Pancreas (tissue), 10 donors: ENCODE measurements around the gene MYO15A. TPM values are rescaled to one million over a fixed set of nuclear protein-coding genes. Genes with fewer than 3 reads are reported as not detected.
A peak's percentile ranks its signal among the peaks of the same experiment; 100 is the strongest.
"Not testable (repeated sequence)": the region's sequence is repeated elsewhere in the genome, so short reads cannot be mapped to it uniquely, and the experiment has no call there.

Source experiments
- ATAC-seq, 4 donors: fragments of 200-7000 bp; cut with Tn5 transposase; one replicate each; pipeline versions ENCODE4 v1.8.0 to v1.9.1; 2020; ENCODE audit warnings: mild to moderate bottlenecking in 4 of 4, moderate library complexity in 4 of 4
- DNase-seq, 6 donors: peaks; one replicate each; pipeline ENCODE4 v3.0.0-alpha.2; 2020
- FAIRE-seq: peaks from 2 replicates; lab custom pipeline; 2012; peaks lifted over from hg19 to GRCh38; lab: Jason Lieb, UNC
- H3K27ac ChIP-seq, 4 donors: fragments of 200-600 bp; sonication (generic); 1 replicate in 3 of 4; 2 replicates in 1 of 4; pipeline versions ENCODE4 v1.5.0 to v1.8.0; 2020
- H3K27me3 ChIP-seq, 4 donors: fragments of 200-600 bp; one replicate each; pipeline ENCODE4 v1.8.0; 2021
- H3K36me3 ChIP-seq, 3 donors: fragments of 200-600 bp; sonication (generic) in 1 of 3; one replicate each; pipeline versions ENCODE4 v1.5.0 to v1.8.0; 2020 to 2021
- H3K4me1 ChIP-seq, 3 donors: fragments of 200-600 bp; one replicate each; pipeline ENCODE4 v1.8.0; 2021
- H3K4me3 ChIP-seq, 4 donors: fragments of 200-600 bp; sonication (generic) in 2 of 4; one replicate each; pipeline versions ENCODE4 v1.5.0 to v1.8.0; 2020 to 2021
- H3K9me3 ChIP-seq, 4 donors: fragments of 200-600 bp; one replicate each; pipeline ENCODE4 v1.8.0; 2021
- whole genome bisulfite sequencing, 2 donors: extraction: QIAGEN DNeasy Blood & Tissue Kit; methylation state at CpG; one replicate each; pipeline ENCODE4 v1.1.7; 2013; 5-methylcytosine and 5-hydroxymethylcytosine counted together
- intact Hi-C, 3 donors: fragments of 100-400 bp; cut with DNase I; formaldehyde crosslinking; loops; one replicate each; pipeline versions ENCODE4 v1.11.1 to v1.14.2; 2022
- polyA plus RNA-seq, 2 donors: library from polyadenylated mRNA; stranded (reverse); fragments of 200-250 nt; gene quantifications; one replicate each; pipeline ENCODE4 v1.2.3, GENCODE V29; 2013
- total RNA-seq, 6 donors: library from RNA; stranded (reverse); fragmentation: NEBNext Ultra II Directional in 4 of 6; extraction: Animal tissue kit (Norgen Biotek cat#: 25700) in 4 of 6; gene quantifications; one replicate each; pipeline versions ENCODE4 v1.2.1 to v1.2.4, GENCODE V29; 2021 to 2023
- TF ChIP-seq, protein P1 (sequence below), 4 donors: fragments of 200-600 bp; sonication (generic) in 3 of 4; IDR thresholded peaks; one replicate each; pipeline versions ENCODE4 v1.5.0 to v1.8.0; 2021; ENCODE audit warnings: antibody characterized with exemption in 4 of 4
- donor health status: healthy with polysubstance abuse.
- donor health status: DM: no; HTN: no; CAD: no; lungs with moderate emphysema.
- donor health status: DM: no; HTN: no; CAD: no.
- donor health status: control.
- donor health status: control.
- donor health status: Bipolar disorder and iron deficiency.
- donor health status: DM: yes; HTN: yes; CAD: no.
- donor health status: DM: no; HTN: no; CAD: no.
- donor health status: DM: no; HTN: no; CAD: no.
- donor health status: DM: yes; HTN: yes; CAD: no.

Gene MYO15A
- total and polyA plus RNA-seq, 8 donors, result 0.13 to 4.9 (median 0.87) TPM

DNA sequence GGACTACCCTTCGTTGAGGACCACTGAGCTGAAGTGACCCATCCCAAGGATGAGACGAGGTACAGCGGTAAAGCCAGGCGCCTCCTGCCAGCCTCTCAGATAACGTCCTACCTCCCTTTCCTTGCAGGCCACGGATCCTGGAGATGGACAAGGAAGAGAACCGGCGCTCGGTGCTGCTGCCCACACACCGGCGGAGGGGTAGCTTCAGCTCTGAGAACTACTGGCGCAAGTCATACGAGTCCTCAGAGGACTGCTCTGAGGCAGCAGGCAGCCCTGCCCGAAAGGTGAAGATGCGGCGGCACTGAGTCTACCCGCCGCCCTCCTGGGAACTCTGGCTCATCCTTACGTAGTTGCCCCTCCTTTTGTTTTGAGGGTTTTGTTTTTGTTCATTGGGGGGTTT lies 99.5 kb downstream of the MYO15A start:
- Histone ChIP-seq H3K36me3 (peaks cover 0 to 23% (median 9%) of the 10 kb centered on the region in 3 donors), H3K27me3 (no peaks in the 10 kb centered on the region), H3K9me3 (no peaks in the 10 kb centered on the region), H3K4me1 (peaks cover 0 to 8% (median 5%) of the 10 kb centered on the region in 3 donors), H3K27ac (no peak overlapping the region), H3K4me3 (no peak overlapping the region)
- TF ChIP-seq, protein P1, sequence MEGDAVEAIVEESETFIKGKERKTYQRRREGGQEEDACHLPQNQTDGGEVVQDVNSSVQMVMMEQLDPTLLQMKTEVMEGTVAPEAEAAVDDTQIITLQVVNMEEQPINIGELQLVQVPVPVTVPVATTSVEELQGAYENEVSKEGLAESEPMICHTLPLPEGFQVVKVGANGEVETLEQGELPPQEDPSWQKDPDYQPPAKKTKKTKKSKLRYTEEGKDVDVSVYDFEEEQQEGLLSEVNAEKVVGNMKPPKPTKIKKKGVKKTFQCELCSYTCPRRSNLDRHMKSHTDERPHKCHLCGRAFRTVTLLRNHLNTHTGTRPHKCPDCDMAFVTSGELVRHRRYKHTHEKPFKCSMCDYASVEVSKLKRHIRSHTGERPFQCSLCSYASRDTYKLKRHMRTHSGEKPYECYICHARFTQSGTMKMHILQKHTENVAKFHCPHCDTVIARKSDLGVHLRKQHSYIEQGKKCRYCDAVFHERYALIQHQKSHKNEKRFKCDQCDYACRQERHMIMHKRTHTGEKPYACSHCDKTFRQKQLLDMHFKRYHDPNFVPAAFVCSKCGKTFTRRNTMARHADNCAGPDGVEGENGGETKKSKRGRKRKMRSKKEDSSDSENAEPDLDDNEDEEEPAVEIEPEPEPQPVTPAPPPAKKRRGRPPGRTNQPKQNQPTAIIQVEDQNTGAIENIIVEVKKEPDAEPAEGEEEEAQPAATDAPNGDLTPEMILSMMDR (IDR thresholded peaks at IDR 0.05), result no peak
- DNase-seq, result no peak
- no peak for ATAC-seq
- WGBS, 2 donors, result 91 to 94% methylated on average over 19 of the region's 19 CpGs
- no peak for FAIRE-seq
- intact Hi-C loops, result no loop called here

DNA sequence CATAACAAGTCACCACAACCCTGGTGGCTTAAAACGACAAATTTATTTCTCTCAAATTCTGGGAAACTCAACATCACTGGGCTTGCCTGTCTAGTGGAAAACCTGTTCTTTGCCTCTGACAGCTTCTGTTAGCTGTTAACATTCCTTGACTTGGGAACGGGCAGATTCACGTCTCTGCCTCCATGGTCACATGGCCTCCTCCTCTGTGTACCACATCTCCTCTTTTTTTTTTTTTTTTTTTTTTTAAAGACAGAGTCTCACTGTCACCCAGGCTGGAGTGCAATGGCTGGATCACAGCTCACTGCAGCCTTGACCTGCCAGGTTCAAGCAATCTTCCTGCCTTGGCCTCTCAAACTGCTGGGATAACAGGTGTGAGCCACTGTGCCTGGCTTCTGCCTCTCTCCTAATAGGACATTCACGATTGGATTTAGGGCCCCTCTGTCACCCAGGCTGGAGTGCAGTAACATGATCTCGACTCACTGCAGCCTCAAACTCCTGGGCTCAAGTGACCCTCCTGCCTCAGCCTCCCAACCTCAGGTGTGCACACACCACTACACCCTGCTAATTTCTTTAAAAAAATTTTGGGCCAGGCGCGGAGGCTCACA lies 105.2 kb downstream of the MYO15A start:
- ATAC-seq (no peak), DNase-seq (no peak), FAIRE-seq (no peak)
- intact Hi-C loops, result no loop called here
- Histone ChIP-seq H3K4me1 (no peaks in the 10 kb centered on the region), H3K9me3 (no peaks in the 10 kb centered on the region), H3K27me3 (no peaks in the 10 kb centered on the region), H3K4me3 (no peak overlapping the region), H3K27ac (no peak overlapping the region), H3K36me3 (peaks cover 0 to 10% (median 8%) of the 10 kb centered on the region in 3 donors)
- 63 to 74% methylated on average over 7 of the region's 7 CpGs for WGBS, 2 donors
- TF ChIP-seq, protein P1 (IDR thresholded peaks at IDR 0.05), result no peak

DNA sequence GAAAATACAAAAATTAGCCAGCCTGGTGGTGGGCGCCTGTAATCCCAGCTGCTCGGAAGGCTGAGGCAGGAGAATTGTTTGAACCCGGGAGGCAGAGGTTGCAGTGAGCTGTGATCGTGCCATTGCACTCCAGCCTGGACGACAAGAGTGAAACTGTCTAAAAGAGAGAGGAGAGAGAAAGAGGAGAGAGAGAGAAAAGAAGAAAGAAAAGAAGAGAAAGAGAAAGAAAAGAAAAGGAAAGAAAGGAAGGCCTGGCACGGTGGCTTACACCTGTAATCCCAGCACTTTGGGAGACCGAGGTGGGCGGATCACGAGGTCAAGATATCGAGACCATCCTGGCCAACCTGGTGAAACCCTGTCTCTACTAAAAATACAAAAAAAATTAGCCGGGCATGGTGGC lies 108.3 kb downstream of the MYO15A start:
- 72 to 80% methylated on average over 11 of the region's 11 CpGs for WGBS, 2 donors
- H3K36me3 ChIP-seq, H3K27ac ChIP-seq, H3K4me1 ChIP-seq, H3K4me3 ChIP-seq, H3K9me3 ChIP-seq, ATAC-seq, FAIRE-seq, H3K27me3 ChIP-seq, DNase-seq, intact Hi-C loops: not testable (repeated sequence)

DNA sequence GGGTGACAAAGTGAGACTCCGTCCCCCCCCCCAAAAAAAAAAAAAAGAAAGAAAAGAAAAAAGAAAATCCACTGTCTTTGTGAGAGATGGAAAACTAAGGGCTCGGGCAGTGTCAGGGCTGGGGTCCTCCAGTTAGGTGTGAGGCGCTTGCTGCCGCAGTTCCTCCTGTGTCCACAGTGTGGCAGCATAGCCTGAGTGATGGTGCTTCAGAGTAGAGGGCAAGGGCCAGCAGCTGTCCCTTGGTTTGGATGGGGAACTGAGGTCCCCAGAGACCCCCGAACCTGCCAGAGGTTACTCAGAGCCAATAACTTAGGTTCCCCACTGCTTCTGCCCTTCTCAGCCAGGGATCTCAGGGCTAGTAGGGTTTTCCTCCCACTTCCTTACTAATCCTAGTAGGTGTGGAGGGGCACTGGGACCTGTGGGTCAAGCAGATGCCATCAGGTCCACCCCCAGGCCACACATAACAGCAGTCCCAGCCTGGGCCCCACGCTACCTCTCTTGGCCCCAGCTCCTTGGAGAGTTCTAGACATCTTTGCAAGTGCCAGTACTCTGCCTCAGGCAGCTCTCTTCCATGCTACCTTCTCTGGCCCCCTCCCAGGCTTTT lies 109.0 kb downstream of the MYO15A start:
- H3K9me3 ChIP-seq, result no peaks in the 10 kb centered on the region
- FAIRE-seq (no peak), DNase-seq (peak in 5 of 6 donors; percentile 55 to 90 (median 81)), ATAC-seq (peak; percentile 93 to 99 (median 95))
- H3K27ac ChIP-seq, result no peak overlapping the region
- no peaks in the 10 kb centered on the region for H3K36me3 ChIP-seq
- no peaks in the 10 kb centered on the region for H3K4me1 ChIP-seq
- intact Hi-C loops, result no loop called here
- H3K27me3 ChIP-seq, result no peaks in the 10 kb centered on the region
- H3K4me3 ChIP-seq, result no peak overlapping the region
- WGBS, 2 donors, result 12% methylated on average over 6 of the region's 6 CpGs
- TF ChIP-seq, protein P1 (IDR thresholded peaks at IDR 0.05), result peak; percentile 76 to 98 (median 86)

DNA sequence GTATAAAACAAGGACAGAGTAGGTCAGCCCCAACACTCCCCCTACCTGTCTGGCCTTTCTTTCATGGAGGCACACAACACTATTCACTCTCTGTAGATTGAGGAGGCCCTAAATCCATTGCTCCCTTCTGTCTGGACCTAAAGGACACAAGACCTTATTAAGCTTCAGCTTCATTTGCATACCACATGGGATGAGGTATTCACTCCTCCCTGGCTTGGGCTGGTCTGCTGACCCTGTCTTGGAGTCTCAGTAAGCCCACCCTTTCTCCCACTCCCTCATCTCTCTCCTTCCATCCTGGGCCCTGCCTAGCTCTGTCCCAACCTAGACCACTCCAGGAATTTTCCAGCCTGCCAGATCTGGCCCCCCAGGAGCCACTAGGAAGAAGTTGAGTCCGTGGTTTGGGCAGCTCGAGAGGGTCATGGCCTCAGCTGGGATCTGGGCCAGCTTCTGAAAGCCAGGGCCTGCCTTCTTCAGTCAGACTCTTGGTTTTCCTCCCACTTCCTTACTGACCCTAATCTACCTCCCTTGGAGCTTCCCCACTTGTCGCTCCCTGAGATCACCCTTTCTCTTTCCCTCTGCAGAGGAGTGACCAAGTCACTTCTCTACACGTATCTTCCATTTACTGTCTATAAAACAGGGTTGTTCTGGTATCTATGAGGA lies 110.3 kb downstream of the MYO15A start:
- no peak for DNase-seq

More for the DNA sequence above, 110.3 kb downstream of the MYO15A start:
- intact Hi-C loops, result no loop called here
- ATAC-seq (peak in 2 of 4 donors; percentile 12 to 19), FAIRE-seq (no peak)
- Histone ChIP-seq H3K9me3 (no peaks in the 10 kb centered on the region), H3K27me3 (no peaks in the 10 kb centered on the region), H3K27ac (no peak overlapping the region), H3K4me3 (no peak overlapping the region), H3K4me1 (no peaks in the 10 kb centered on the region), H3K36me3 (no peaks in the 10 kb centered on the region)
- TF ChIP-seq, protein P1 (IDR thresholded peaks at IDR 0.05), result no peak
- 52 to 69% methylated on average over 4 of the region's 4 CpGs for WGBS, 2 donors
